GM19023 (cell line): Measurements from ENCODE around the gene ZMYND19.
"Not testable (repeated sequence)": the region's sequence is repeated elsewhere in the genome, so short reads cannot be mapped to it uniquely, and the experiment has no call there.

Experiments used
- ATAC-seq: cut with Tn5 transposase; IDR thresholded peaks from one replicate; pipeline ENCODE4 v1.9.1; 2021; ENCODE audit warnings: mild to moderate bottlenecking, moderate library complexity; ENCODE audit not compliant: unreplicated experiment

The ZMYND19 gene

GRCh38 chr9:137589441-137590122, 730 bp downstream of the ZMYND19 start:
- ATAC-seq, result peak; percentile 5

- ATAC-seq, result no peak
These were observed 1.4 kb downstream of the ZMYND19 start for GRCh38 chr9:137588891-137589290.

- ATAC-seq, result no peak
These were observed 2.0 kb downstream of the ZMYND19 start for GRCh38 chr9:137588311-137588710.

GRCh38 chr9:137586854-137587253, 3.5 kb downstream of the ZMYND19 start:
- no peak for ATAC-seq

DNA sequence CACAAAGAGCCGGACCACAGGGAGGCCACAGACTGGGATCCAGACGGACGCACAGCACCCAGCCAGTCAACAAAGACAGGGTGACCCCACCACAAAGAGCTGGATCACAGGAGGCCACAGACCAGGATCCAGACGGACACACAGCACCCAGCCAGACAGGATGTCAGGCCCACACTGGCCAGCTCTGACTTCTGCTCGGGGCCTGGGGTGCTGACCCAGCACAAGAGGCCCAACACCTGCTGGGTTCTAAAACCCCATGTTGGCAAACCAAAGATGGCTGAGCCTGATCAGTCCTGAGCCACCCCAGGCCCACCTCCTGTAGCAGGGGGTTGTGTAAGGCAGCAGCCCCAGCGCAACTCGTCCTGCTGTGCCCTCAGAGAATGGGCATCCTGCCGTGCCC, 6.4 kb downstream of the ZMYND19 start:
- no peak for ATAC-seq

GRCh38 chr9:137583347-137583746, 7.0 kb downstream of the ZMYND19 start:
- ATAC-seq, result no peak

DNA sequence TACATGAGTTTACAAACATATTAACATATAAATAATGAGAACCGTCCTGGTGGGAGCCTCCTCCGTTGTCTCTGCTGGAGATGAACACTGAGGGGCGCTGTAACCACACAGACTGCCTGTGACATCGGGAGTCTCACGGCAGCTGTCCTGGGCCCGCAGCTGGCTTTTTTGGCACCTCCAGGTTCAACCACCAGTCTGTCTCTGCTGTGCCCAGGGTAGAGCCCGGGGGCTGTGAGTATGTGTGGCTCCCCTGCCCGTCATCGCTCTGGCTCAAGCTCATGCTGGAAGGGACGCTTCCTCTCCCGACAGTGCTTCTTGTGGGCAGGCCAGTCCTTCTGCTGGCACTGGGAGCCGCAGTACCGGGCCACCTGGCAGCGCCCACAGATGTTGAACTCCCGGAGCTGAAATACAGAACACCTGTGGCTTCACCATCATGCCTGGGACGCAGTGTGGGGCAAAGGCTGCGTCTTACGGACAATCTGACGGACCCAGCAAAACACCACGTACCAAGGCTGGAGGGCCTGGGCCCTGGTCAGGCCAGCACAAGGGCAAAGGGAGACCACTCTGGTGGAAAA, 7.9 kb downstream of the ZMYND19 start:
- ATAC-seq, result no peak

GRCh38 chr9:137581361-137582285, 8.7 kb downstream of the ZMYND19 start:
- no peak for ATAC-seq

DNA sequence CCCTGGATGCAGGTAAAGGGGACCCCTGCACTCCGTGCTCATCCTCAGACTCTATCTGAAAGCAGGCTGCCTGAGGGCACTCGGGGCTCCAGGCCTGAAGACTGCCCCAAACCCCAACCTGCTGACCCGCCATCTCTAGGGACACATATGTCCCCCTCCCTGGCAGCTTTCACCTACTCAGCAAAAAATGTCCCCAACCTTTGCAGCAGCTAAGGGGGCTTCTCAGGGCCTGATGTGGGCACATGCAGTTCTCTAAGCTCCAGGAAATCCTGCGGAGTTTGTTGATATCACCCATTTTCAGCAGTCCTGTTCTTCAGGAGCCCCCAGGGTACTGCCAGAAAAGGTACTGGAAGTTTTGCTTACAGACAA, 9.4 kb downstream of the ZMYND19 start:
- no peak for ATAC-seq

DNA sequence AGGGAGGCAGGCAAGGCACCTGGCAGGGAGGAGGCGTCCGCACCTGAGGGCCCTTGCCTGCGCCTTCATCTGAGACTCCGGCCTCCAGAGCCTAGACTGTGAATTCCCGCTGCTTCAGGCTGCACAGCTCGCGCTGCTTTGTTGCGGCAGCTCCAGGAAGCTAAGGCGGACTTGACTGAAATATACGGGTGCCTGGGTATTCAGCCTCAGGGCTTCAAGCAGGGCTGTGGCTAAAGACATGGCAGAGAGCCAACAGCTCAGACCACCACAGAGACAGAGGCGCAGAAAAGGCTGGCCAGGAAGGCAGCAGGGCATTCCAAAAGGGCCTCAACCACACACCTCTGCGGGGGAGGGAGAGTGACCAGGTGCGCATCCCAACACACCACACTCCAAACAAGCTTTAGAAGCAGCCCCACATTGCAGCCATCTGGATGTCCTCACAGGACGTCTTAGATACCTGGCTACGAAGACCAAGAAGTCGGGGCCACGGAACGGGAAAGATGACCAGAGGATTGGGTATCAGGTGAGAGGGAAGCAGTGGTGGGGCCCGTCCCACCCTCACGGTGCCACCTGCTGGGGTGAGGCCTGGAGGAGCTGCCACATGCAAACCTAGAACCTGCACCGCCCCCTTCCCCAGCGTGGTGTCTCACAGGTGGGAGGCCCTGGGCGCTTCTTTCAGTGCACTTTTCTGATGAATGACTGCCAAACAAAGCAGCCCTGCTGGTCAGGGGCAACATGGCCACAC, 9.9 kb downstream of the ZMYND19 start:
- ATAC-seq, result no peak

GRCh38 chr9:137579259-137579604, 11.1 kb downstream of the ZMYND19 start:
- ATAC-seq, result no peak

DNA sequence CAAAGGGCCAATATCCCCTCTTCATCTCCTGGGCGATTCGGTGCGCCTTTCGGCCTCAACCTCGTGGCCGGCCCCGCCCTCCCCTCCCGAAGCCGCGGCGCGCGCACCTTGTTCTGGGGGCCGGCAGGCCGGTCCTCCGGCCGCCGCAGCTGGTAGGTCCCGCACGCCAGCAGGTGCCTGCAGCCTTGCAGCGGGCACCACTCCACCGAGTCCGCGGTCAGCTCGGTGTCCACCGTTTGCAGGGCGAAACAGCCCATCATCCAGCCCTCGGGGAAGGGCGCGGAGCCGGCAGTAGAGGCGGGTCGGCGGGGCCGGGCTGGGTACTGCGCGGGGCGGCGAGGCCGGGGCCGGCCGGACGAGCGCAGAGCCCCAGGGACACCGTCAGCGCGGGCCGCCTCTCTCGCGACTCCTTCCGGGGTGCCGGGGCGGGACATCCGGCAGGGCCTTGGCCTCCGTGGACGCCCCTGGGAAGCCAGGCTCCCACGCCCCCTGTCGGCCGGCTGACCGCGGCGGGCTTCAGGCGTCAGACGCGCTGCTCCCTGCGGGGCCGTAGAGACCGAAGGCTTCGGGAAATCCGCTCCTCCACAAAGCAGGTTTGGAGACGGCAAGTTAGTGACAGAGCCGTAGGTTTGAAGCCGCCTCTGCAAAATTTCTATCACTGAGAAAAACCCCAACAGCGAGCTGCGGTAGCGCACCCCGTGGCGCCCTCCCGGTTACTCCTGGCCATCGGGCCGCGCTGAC, 11.6 kb downstream of the ZMYND19 start, which contains the start of gene DPH7:
DPH7 (minus strand) TSS at position 408 of the 741 bp plus-strand sequence; CDS start at position 260, 148 bp downstream.
- peak; percentile 83 for ATAC-seq

DNA sequence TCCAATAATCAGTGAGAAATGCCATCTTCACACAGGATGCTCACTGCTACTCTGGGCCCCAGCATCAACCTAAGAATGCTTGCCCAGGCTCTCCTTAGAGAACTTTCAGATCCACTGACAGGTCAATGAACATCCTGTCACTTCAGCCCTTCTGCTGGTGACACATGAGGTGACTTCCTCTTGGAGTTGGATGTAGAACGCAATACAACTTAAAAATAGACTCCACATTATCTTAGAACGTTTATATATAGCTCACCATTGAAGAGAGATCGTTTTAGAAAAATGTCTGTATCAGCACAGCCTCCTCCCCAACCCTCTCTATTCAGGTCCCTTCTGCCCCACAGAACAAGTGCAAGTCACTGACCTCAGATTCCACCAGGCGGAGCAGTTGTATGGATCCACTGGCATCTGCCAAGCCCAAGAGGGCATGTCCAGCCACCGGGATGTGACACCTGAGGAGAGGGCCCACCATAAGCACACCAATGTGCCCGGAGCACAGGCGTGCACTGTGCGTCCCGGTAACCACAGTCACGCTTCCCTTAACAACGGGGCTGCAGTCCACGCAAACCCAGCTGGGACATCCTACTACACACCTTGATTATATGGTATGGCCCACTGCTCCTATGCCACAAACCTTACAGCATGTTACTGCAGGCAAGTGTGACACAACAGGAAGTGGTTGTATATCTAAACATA, 14.4 kb downstream of the ZMYND19 start:
- no peak for ATAC-seq

GRCh38 chr9:137575364-137575715, 15.0 kb downstream of the ZMYND19 start:
- ATAC-seq, result no peak

- ATAC-seq, result no peak
These were observed 16.1 kb downstream of the ZMYND19 start for GRCh38 chr9:137574192-137574591.

- ATAC-seq, result no peak
These were observed 19.7 kb downstream of the ZMYND19 start for GRCh38 chr9:137570566-137570965.

DNA sequence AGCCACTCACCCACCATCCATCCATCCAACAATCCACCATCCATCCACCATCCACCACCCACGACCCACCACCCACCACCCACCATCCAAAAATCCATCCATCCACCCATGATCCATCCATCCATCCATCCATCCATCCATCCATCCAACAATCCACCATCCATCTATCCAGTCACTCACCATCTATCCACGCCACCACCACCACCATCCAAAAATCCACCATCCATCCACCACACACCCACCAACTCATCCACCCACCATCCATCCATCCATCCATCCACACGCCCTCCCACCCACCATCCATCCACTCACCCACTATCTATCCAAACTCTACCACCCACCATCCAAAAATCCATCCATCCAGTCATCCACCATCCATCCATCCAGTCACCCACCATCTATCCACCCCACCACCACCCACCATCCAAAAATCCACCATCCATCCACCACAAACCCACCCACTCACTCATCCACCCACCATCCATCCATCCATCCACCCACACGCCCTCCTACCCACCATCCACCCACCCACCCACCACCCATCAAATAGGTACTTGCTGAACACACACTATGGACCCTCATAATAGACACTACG, 20.6 kb downstream of the ZMYND19 start:
- ATAC-seq, result no peak

GRCh38 chr9:137568445-137568844, 21.9 kb downstream of the ZMYND19 start:
- ATAC-seq, result not testable (repeated sequence)

DNA sequence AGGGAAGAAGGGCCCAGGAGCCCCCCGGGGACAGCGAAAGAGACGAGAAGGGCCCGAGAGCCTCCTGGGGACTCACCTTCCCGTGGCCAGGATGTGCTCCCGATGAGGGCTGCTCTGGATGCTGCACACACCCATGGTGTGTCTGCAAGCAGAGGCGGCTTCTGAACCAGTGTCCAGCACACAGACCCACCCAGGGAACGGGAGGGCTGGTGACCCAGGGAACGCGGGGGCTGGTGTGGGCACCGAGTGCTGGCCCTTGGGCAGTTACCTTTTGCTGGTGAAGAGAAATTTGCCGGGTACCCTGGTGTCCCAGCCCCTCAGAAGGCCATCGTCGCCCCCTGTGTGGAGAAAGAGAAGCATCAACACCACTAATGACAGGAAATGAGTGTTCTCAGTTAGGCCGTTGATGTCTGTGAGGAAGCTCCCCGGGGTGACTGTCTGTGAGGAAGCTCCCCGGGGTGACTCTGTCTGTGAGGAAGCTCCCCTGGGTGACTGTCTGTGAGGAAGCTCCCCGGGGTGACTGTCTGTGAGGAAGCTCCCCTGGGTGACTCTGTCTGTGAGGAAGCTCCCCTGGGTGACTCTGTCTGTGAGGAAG, 25.4 kb downstream of the ZMYND19 start:
- ATAC-seq, result no peak
